ENCODE data around the gene ADAM12.

Gene ADAM12

GRCh38 chr10:126332576-126332975, 55.7 kb downstream of the ADAM12 start:
- no peak for TF ChIP-seq TAF1 (IDR thresholded peaks at IDR 0.05; ENCODE audit: low read depth)
- TF ChIP-seq TCF12 (IDR thresholded peaks at IDR 0.05; ENCODE audit: low read depth): no peak
- TF ChIP-seq NFIC (IDR thresholded peaks at IDR 0.05): no peak
- no peak for TF ChIP-seq EP300 (IDR thresholded peaks at IDR 0.05; ENCODE audit: borderline replicate concordance)
- no peak for TF ChIP-seq CEBPB (IDR thresholded peaks at IDR 0.05)
- TF ChIP-seq FOXM1 (IDR thresholded peaks at IDR 0.05; ENCODE audit: borderline replicate concordance, low read depth): no peak
- no peak for TF ChIP-seq ZBTB7A (IDR thresholded peaks at IDR 0.05; ENCODE audit: low read depth)
- TF ChIP-seq EGR1 (IDR thresholded peaks at IDR 0.05): no peak
- TF ChIP-seq YY1 (IDR thresholded peaks at IDR 0.05; ENCODE audit: low read depth): no peak
- no peak for TF ChIP-seq USF1 (IDR thresholded peaks at IDR 0.05)
- no peak for TF ChIP-seq REST (IDR thresholded peaks at IDR 0.05; ENCODE audit: low read depth)
- no peak for TF ChIP-seq TEAD4 (IDR thresholded peaks at IDR 0.05)
- no peak for TF ChIP-seq CREB1 (IDR thresholded peaks at IDR 0.05; ENCODE audit: low read depth)
- TF ChIP-seq RAD21 (IDR thresholded peaks at IDR 0.05; ENCODE audit: low read depth): no peak

- TF ChIP-seq CEBPB (IDR thresholded peaks at IDR 0.05) (no peak), ZBTB7A (IDR thresholded peaks at IDR 0.05; ENCODE audit: low read depth) (no peak), TCF12 (IDR thresholded peaks at IDR 0.05; ENCODE audit: low read depth) (no peak), YY1 (IDR thresholded peaks at IDR 0.05; ENCODE audit: low read depth) (no peak), NFIC (IDR thresholded peaks at IDR 0.05) (no peak), EP300 (IDR thresholded peaks at IDR 0.05; ENCODE audit: borderline replicate concordance) (no peak)
Observed at GRCh38 chr10:126331101-126331500, 57.2 kb downstream of the ADAM12 start.

- TF ChIP-seq ZBTB7A (IDR thresholded peaks at IDR 0.05; ENCODE audit: low read depth): no peak
- TF ChIP-seq YY1 (IDR thresholded peaks at IDR 0.05; ENCODE audit: low read depth): no peak
- TF ChIP-seq CREB1 (IDR thresholded peaks at IDR 0.05; ENCODE audit: low read depth): no peak
- no peak for TF ChIP-seq RAD21 (IDR thresholded peaks at IDR 0.05; ENCODE audit: low read depth)
- TF ChIP-seq MAX (IDR thresholded peaks at IDR 0.05): no peak
- no peak for TF ChIP-seq CEBPB (IDR thresholded peaks at IDR 0.05)
- TF ChIP-seq EP300 (IDR thresholded peaks at IDR 0.05; ENCODE audit: borderline replicate concordance): no peak
Observed at GRCh38 chr10:126324826-126325225, 63.5 kb downstream of the ADAM12 start.

GRCh38 chr10:126321440-126321839, 66.8 kb downstream of the ADAM12 start:
- TF ChIP-seq NFIC (IDR thresholded peaks at IDR 0.05): no peak
- TF ChIP-seq USF1 (IDR thresholded peaks at IDR 0.05): no peak
- no peak for TF ChIP-seq RAD21 (IDR thresholded peaks at IDR 0.05; ENCODE audit: low read depth)
- TF ChIP-seq REST (IDR thresholded peaks at IDR 0.05; ENCODE audit: low read depth): no peak
- TF ChIP-seq MAX (IDR thresholded peaks at IDR 0.05): no peak
- no peak for TF ChIP-seq ZBTB7A (IDR thresholded peaks at IDR 0.05; ENCODE audit: low read depth)
- no peak for TF ChIP-seq TAF1 (IDR thresholded peaks at IDR 0.05; ENCODE audit: low read depth)
- no peak for TF ChIP-seq CREB1 (IDR thresholded peaks at IDR 0.05; ENCODE audit: low read depth)
- TF ChIP-seq EGR1 (IDR thresholded peaks at IDR 0.05): no peak
- no peak for TF ChIP-seq EP300 (IDR thresholded peaks at IDR 0.05; ENCODE audit: borderline replicate concordance)
- TF ChIP-seq CEBPB (IDR thresholded peaks at IDR 0.05): no peak

GRCh38 chr10:126317751-126318150, 70.5 kb downstream of the ADAM12 start:
- TF ChIP-seq USF1 (IDR thresholded peaks at IDR 0.05) (no peak), TAF1 (IDR thresholded peaks at IDR 0.05; ENCODE audit: low read depth) (no peak), RAD21 (IDR thresholded peaks at IDR 0.05; ENCODE audit: low read depth) (no peak), TCF12 (IDR thresholded peaks at IDR 0.05; ENCODE audit: low read depth) (no peak), CEBPB (IDR thresholded peaks at IDR 0.05) (no peak), EGR1 (IDR thresholded peaks at IDR 0.05) (no peak), FOXM1 (IDR thresholded peaks at IDR 0.05; ENCODE audit: borderline replicate concordance, low read depth) (no peak), TEAD4 (IDR thresholded peaks at IDR 0.05) (no peak), EP300 (IDR thresholded peaks at IDR 0.05; ENCODE audit: borderline replicate concordance) (no peak), CREB1 (IDR thresholded peaks at IDR 0.05; ENCODE audit: low read depth) (no peak), ZBTB7A (IDR thresholded peaks at IDR 0.05; ENCODE audit: low read depth) (no peak), NFIC (IDR thresholded peaks at IDR 0.05) (no peak), YY1 (IDR thresholded peaks at IDR 0.05; ENCODE audit: low read depth) (no peak), MAX (IDR thresholded peaks at IDR 0.05) (no peak), REST (IDR thresholded peaks at IDR 0.05; ENCODE audit: low read depth) (no peak)
